ENCODE data around the gene ONECUT3.
"Not testable (repeated sequence)": the region's sequence is repeated elsewhere in the genome, so short reads cannot be mapped to it uniquely, and the experiment has no call there.

ONECUT3 gene

DNA sequence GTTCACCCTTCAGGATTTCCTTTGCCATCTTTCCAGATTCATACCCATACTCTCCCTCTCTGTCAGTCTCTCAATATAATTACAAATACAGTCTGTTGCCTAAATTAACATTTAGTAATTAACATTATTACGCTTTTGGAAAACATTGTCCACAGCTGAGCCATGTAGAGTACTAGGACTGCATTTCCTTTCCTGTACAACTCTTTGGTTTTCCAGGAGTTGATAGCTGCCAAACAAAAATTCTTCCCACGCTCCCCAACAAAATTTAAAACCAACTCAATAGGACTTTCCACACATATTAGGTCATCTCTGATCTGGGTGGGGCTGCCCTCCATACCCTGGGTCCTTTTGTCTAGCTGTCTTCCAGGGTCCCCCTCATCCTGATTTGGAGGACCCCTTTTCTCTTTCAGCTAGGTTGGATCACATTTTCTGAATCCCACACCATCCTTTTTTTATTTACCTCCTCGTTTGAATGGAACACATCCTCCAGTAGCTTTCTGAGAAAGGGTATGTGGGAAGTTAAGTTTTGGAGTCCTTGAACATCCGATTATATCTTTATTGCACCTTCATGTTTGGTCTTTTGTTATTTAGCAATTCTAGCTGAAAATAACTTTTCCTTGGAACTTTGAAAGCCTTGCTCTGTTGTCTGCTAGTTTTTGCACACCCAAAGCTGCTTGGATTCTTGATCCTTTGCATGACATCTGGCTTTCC, 17.7 kb downstream of the ONECUT3 start:
- DNase-seq, result no peak

DNA sequence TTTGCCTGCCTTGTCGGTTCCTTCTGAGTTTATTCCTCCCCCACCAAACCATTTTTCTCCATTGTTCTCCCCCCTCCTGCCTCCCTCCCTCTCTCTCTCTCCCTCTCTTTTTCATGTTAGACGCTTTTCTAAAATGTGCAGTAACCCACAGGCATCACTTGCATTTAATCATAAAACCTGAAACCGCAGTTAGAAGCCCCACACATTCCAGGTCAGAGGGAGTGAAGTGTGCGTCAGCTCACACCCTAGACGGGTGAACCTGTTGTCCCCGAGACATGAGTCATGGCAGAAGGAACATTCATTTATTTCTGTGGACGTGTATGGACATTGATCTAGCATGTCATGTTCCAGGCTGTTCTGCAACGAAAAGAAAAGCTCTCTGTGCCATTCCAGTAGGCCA, 19.9 kb downstream of the ONECUT3 start:
- DNase-seq, result no peak

DNA sequence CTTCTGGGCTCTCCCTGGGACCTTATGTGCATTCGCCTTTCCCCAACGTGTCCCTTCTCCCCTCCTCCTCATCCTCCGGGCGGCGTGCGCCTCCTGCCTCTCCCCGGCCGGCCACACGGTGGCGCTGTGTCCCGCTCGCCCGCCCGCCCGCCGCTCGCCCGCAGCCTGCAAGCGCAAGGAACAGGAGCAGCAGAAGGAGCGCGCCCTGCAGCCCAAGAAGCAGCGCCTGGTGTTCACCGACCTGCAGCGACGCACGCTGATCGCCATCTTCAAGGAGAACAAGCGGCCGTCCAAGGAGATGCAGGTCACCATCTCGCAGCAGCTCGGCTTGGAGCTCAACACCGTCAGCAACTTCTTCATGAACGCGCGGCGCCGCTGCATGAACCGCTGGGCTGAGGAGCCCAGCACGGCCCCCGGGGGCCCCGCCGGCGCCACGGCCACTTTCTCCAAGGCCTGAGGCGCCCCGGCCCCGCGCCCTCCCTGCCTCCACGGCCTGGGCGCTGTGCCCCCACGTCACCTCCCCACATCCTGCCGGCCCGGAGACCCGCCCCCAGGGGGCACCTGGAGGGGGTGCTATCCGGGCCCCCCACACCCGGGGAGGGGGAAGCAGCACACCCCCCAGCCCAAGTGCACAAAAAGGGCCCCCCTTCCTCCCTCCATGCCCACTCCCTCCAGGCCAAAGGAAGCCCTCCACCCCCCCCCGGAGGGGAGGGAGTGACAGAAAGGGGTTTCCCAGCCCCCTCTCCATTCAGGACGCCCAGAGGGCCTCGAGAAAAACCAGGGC, 21.9 kb downstream of the ONECUT3 start:
- DNase-seq, result no peak

DNA sequence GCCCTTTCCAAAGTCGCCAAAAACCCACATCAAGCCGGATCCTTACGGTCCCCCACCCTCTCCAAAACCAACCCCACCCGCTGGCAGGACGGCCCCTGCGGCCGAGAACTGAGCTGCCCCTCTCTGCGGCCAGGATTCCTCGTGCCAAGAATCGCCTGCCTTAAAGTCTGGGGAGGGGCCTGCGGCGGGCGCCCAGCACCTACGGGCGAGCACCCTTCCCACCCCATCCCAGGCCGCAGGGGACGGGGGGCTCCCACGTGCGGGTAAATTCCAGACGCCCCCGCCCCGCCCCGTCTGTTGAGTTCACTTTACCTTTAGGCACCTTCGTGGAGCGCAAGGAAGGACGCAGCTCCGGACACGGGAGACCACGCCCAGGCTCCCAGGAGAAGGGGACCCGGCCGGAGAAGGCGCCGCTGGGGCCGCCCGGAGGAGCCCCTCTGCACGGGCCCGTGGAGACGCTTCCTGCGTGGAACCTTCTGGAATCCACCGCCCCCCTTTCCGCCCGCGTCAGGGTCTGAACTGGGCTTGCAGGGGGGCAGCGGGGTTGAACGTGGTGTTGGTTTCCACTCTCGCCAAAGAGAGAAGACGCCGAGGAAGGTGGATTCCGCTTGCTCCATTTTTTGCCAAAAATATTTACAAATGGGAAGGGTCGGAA, 22.8 kb downstream of the ONECUT3 start:
- no peak for DNase-seq

DNA sequence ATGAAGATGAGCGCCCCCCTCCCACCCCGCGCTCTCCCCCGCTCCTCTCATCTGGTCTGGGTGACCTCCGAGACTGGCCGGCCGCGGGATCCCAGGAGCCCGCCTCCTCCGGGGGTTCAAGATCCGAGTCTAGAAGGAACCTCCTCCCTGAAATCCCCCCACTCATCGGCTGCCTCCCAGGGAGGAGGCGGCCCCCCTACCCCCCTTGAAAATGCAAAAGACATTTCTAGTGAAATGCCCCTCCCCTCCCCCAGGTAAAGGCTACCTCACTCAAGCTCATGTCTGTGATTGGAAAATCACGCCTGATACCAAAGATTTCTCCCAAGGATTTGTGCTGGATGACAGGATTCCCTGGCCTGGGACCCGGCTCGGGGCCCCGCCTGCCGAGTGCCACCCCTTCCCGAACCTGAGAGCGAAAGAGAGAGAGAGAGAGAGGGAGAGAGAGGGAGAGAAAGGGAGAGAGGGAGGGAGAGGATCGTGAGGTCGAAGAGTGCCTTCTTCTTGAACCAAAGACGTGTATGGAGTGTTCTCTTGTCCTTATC, 23.4 kb downstream of the ONECUT3 start:
- no peak for DNase-seq

DNA sequence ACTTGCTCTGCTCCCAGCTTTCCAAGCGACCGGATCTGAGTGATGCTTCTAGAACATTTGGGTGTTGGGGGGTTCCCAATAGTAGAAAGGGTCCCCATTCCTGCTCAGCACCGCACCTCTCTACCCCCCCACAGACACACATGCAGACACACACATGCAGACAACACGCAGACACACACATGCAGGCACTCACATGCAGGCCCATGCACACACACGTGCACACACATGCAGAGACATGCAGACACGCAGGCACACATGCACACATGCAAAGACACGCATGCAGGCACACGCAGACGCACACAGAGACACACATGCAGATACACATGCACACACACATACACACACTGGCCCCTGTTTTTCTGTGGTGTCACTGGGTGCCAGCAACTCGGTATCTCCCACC, 23.8 kb downstream of the ONECUT3 start:
- DNase-seq, result no peak

DNA sequence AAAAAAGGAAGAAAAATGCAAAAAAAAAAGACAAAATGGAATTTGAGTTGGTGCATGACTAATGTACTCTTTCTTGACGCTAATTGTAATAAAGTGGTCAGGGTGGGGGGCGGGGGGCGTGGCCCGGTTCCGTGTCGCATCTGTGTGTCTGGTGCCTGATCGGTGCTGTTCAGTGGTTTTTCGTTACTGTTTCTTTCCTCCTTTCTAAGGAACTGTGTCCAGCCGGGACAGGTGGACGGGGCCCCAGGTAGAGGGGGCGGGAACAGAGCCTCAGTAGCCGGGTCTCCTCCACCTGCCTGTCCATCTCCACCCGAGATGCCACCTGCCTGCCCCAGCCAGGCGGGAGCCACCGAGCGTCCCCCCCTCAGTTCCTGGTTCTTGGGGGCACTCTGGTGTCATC, 26.3 kb downstream of the ONECUT3 start:
- DNase-seq, result no peak

DNA sequence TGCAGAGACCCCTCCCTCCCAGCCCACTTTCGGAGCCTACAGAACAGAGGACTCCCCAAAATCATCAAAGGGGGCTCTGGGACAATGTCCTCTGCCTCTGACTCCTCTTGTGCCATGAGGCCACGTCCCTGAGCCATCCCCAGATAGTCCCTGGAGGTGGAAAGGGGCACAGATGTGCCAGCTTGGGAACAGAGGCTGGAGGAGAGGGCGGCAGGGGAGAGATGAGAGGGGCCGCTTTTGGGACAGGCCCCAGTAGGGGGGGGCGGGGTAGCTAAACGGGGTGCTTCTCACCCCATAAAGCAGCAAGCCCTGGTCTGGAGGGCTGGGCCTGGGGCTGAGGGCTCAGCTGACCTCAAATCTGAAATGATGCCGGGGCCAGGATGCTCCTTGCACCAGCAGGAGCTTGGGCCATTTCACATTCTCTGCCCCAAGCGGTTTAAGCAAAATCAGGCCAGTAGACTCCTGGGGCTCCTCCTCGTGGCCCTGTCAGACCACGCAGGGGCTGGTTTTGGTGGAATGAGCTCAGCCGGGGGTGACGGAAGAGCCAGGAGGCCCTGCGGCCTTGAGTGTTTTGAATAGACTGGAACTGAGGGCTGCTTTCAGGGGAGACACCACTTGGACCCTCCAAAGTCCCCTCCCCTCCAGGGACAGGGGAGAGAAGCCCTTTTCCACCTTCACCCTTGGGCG, 27.1 kb downstream of the ONECUT3 start:
- no peak for DNase-seq

DNA sequence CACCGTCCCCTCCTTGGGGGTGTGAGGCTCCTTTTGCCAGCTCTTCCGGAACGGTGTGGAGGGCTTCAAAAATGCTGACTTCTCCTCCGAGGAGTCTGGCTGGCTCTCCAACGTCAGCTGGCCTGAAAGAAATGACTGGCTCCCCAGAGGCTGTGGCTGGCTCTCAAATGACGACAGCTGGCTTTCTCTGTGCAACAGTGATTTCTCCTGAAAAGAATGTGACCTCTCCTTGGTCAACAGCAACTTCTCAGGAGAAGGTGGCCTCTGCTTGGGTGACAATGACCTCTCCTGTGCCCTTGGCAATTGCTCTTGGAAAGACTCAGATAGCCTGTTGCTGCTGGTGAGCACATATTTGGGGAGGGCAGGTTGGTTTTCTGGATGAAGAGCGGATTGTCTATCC, 29.2 kb downstream of the ONECUT3 start:
- no peak for DNase-seq

DNA sequence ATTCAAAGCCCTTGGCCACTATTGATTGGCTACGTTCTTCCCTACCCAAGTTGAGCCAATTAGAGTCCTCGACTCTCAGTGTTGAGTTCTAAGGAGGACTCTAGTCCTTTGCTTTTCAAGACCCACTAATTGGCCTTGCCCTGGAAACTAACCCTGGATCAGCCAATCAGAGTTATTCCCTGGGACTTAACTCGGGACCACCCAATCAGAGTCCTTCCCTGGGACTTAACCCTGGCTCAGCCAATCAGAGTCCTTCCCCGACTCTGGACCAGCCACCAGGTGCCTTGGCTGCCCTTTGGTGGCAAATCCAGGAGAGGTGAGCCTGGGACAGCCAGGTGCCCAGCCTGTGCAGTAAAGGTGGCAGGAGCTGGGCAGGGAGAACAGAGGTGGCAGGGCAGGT, 30.0 kb downstream of the ONECUT3 start:
- no peak for DNase-seq

DNA sequence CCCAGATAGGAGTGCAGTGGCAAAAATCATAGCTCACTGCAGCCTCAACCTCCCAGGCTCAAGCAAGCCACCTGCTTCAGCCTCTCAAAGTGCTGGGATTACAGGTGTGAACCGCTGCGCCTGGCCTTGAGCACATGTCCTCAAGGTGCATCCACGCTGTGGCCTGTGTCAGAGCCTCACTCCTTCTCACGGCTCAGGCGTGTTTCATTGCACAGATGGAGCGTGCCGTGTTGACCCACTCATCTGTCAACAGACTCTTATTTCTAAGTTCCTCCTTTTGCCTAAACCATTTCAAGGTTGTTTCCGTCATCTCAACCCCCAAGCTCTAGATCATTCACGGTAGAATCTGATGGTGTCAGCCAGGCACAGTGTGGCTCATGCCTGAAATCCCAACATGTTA, 30.6 kb downstream of the ONECUT3 start:
- no peak for DNase-seq

DNA sequence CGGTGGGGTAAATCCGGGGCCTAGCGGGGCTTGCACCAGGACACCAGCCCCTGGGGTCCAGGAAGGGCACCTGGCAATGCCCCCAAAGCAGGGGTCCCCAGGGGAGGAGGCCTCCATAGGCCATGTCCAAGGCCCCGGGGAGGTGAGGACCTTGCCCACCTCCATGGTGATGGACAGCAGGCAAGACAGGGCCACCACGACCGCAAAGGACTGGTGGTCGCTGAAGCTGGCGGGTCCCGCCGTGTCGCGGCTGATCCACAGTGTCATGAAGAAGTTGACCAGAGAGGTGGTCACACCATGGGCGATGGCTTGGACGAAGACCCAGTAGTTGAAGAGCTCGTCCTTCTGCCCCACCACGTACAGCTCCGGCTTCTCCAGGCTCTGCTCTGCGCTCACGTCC, 32.0 kb downstream of the ONECUT3 start:
- DNase-seq, result no peak

DNA sequence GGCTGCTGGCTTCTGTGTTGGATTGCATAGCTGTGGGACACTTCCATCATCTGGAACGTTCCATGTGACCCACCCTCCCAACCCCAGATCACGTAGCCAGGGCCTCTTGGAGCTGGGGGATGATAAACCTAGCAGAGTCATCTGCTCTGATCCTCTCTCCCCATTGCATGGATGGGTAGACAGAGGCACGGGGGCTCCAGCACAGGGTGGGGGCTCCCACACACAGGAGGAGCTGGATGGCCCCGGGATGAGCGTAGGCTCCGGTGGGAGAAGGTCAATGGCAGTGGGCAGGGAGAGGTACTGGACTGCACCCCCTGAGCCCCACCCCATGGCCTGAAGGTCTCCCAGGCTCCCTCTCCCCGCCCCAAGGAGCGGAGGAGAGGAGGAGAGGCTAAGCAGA, 33.4 kb downstream of the ONECUT3 start:
- DNase-seq, result no peak

DNA sequence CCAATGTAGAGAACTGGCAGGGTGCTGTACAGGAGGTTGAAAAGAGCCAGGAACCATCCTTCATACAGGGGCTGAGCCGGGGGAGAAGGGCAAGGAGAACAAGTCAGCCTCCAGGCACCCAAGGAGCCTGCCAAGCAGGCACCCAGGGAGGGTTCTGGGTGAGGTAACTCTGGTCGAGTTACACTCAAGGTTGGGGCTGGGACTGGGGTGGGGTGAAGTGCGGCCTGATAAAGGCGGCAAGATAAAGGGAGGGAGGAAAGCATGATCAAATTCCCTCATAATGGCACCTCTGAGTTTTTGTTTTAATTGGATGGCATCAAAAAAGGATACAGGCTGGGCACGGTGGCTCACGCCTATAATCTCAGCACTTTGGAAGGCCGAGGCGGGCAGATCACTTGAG, 33.8 kb downstream of the ONECUT3 start:
- no peak for DNase-seq

DNA sequence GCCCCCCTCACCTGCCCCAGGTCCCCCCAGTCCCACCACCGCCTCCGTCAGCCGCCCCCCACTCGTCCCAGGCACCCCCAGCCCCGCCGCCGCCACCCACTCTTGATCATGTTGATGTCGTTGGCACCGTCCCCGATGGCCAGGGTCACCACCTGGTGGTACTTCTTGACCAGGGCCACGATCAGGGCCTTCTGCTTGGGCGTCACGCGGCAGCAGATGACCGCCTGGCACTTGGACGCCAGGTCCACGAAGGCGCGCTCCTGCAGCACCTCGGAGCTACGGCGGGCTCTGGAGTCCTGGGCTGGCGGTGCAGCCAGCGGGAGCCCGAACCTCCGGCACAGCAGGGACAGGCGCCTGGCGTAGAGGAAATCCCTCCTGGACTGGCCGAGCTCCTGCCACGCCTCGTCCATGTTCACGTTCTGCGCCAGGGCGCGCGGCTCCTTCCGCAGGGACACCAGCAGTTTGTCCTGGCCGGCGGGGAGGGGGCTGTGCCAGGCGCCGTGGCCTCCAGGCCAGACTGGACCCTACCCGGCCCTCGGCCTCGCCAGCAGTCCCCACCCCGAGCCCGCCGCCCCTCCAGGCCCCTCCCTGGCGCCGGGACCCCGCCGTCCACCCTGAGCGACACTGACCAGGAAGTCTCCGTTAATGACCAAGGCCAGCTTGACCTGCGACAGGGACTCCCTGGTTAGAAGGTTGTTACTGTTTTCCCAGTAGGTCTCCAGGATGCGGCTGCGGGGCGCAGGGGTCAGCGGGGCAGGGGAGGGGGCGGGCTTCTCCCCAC, 36.1 kb downstream of the ONECUT3 start:
- no peak for DNase-seq

DNA sequence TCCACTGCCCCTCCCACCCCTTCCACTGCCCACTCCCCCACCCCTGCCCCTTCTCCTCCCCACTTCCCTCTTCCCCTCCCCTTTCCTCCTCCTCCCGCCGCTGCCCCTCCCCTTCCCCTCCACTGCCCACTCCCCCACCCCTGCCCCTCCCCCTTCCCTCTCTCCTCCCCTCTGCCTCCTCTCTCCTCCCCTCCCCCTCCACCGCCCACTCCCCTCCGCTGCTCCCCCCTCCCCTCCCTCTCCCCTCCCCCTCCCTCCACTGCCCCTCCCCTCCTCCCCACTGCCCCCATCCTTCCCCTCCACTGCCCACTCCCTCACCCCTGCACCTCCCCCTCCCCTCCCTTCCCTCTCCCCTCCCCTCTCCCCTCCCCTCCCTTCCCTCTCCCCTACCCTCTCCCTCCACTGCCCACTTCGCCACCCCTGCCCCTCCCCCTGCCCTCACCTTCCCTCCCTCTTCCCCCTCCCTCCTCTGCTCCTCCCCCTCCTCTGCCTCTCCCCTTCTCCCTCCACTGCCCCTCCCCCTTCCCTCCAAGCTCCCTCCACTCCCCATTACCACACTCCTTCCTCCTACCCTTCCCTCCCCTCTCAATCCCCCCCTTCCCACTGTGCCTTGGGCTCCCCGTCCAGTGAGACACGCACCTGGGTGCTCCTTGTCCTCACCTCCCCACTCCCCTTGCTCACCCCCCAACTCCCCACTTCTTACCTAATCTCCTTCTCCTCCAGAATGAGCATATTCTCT, 36.9 kb downstream of the ONECUT3 start:
- no peak for DNase-seq

DNA sequence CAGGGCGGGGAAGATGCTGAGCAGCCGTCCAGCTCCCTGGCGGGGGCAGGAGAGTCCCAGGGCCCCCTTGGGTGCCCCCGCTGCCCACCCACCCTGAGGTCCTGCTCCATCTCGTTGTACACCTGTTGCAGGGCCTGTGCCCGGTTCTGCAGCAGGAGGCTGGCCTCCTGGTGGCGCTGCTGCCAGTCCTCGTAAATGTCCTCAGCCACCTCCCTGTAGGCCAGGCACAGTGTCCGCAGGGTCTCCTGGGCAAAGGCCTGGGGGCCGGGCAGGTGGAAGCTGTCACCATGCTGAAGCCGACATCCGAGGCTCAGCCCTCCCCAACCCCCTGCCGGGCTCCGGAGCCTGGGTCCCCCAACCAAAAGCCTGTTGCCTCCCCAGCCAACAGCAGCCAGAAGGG, 38.6 kb downstream of the ONECUT3 start:
- DNase-seq, result no peak

DNA sequence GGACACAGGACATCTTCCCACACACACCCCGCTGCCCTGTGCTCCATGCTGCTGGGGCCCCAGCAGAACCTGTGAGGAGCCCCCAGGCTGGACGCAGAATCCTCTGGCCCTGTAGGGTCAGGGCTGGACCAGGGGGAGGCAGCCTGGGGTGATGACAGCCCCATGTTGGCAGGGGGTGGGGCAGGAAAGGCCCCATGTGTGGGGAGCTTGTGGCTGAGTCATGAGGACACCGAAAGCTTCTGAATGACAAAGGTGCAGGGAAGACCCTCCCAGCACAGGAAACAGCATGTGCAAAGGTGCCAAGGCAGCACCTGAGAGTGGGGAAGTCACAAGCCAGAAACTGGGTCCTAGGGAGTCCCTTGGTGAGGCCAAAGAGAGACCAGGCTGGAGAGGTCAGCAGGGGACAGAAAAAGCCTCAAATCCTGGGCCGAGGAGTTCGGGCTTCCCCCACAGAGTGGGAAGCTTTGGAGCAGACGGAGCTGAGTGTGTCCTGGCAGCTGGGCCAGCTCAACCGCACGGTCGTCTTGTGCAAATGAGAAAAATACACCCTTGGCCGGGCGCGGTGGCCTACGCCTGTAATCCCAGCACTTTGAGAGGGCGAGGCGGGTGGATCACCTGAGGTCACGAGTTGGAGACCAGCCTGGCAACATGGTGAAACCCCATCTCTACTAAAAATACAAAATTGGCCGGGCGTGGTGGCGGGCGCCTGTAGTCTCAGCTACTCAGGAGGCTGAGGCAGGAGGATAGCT, 41.3 kb downstream of the ONECUT3 start:
- no peak for DNase-seq

DNA sequence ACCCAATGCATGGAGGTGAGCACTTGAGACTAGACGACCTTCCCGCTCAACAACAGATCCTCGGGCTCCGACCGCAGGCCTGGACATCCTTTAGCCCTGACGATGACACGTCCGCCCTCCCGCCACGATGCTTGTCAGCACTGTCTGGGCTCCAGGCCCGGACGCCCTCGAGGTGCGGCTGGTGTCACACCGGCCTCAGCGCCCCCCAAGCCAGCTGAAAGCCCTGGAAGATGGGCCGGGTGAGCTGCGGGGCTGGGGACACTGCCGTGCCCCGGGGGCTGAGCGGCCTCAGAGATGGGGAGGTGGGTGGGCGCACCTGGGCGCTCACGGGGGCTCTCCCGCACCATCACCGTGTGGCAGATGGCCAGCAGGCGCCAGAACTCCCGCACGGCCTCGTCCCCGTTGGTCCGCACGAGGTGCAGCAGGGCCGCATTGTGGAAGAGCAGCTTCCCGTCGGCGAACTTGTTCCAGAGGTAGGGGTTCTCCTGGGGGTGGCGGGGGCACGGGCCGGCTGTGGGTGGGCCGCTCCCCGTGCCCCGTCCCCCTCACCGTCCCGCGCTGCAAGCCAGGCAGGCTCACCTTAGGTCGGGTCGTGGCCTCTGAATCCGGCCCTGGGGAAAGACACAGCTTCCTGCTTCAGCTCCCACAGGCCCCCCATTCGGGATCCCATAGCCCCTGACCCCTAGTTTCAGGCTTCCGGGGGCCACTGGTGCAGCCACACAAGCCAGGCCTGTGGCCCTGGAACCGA, 43.3 kb downstream of the ONECUT3 start:
- DNase-seq, result no peak

DNA sequence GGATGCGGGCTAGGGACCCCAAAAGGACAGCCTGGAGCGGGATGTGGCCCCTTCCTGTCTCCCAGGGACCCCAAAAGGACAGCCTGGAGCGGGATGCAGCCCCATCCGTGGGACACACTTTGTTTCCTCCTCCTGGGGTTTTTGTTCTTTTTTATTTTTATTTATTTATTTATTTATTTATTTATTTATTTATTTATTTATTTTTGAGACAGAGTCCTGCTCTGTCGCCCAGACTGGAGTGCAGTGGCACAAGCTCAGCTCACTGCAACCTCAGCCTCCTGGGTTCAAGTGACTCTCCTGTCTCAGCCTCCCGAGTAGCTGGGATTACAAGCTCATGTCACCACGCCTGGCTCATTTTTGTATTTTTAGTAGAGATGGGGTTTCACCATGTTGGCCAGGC, 44.0 kb downstream of the ONECUT3 start:
- not testable (repeated sequence) for DNase-seq
